ENCODE data around the gene FAM120A. TPM values are rescaled to one million over a fixed set of nuclear protein-coding genes. Genes with fewer than 3 reads are reported as not detected.

FAM120A gene
- total RNA-seq, 1 donor from 2014 or later: 57.7 TPM

- Histone ChIP-seq H3K4me1 (ENCODE audit: insufficient read depth, low read length) (no peaks in the 10 kb centered on the region), H3K27me3 (ENCODE audit: insufficient read depth, low read length) (no peaks in the 10 kb centered on the region), H3K9ac (ENCODE audit: low read length) (no peak overlapping the region), H3K4me3 (ENCODE audit: insufficient read depth, low read depth, low read length) (no peak overlapping the region), H3K36me3 (ENCODE audit: insufficient read depth, low read length) (peaks cover 17% of the 10 kb centered on the region), H3K4me2 (ENCODE audit: low read length) (no peak overlapping the region), H3K27ac (ENCODE audit: low read depth, low read length) (no peak overlapping the region), H4K20me1 (ENCODE audit: insufficient read depth, low read length) (peaks cover 40% of the 10 kb centered on the region), H3K9me3 (ENCODE audit: insufficient read depth, low read depth, low read length) (no peaks in the 10 kb centered on the region), H3K79me2 (ENCODE audit: insufficient read depth, low read length) (peaks cover 8% of the 10 kb centered on the region), H2AFZ (ENCODE audit: low read depth, low read length) (no peak overlapping the region)
- no peaks in the 10 kb centered on the region for H3K27me3 Mint-ChIP-seq (ENCODE audit: low read depth, unreplicated experiment)
- no peaks in the 10 kb centered on the region for H3K9me3 Mint-ChIP-seq (ENCODE audit: unreplicated experiment)
- no peak overlapping the region for H3K4me3 Mint-ChIP-seq (ENCODE audit: unreplicated experiment)
- TF ChIP-seq CTCF (IDR thresholded peaks at IDR 0.05; ENCODE audit: insufficient read depth, low read depth, low read length) (no peak), EZH2 (IDR thresholded peaks at IDR 0.05; ENCODE audit: insufficient read depth, low read length) (no peak)
- DNase-seq (ENCODE audit: low read depth): no peak
- FAIRE-seq: no peak
- H3K27ac Mint-ChIP-seq (ENCODE audit: unreplicated experiment): no peak overlapping the region
- H3K36me3 Mint-ChIP-seq (ENCODE audit: low read depth, unreplicated experiment): peaks cover 7% of the 10 kb centered on the region
- no peaks in the 10 kb centered on the region for H3K4me1 Mint-ChIP-seq (ENCODE audit: low read depth, unreplicated experiment)
These were observed 88.8 kb downstream of the FAM120A start for GRCh38 chr9:93540305-93540704.

GRCh38 chr9:93541005-93541404 lies 89.5 kb downstream of the FAM120A start:
- Mint-ChIP-seq H3K27me3 (ENCODE audit: low read depth, unreplicated experiment) (no peaks in the 10 kb centered on the region), H3K9me3 (ENCODE audit: unreplicated experiment) (no peaks in the 10 kb centered on the region), H3K36me3 (ENCODE audit: low read depth, unreplicated experiment) (peaks cover 9% of the 10 kb centered on the region), H3K4me1 (ENCODE audit: low read depth, unreplicated experiment) (no peaks in the 10 kb centered on the region), H3K27ac (ENCODE audit: unreplicated experiment) (no peak overlapping the region), H3K4me3 (ENCODE audit: unreplicated experiment) (no peak overlapping the region)
- Histone ChIP-seq H3K4me2 (ENCODE audit: low read length) (no peak overlapping the region), H3K36me3 (ENCODE audit: insufficient read depth, low read length) (peaks cover 14% of the 10 kb centered on the region), H2AFZ (ENCODE audit: low read depth, low read length) (no peak overlapping the region), H3K27ac (ENCODE audit: low read depth, low read length) (no peak overlapping the region), H4K20me1 (ENCODE audit: insufficient read depth, low read length) (peaks cover 37% of the 10 kb centered on the region), H3K27me3 (ENCODE audit: insufficient read depth, low read length) (no peaks in the 10 kb centered on the region), H3K4me3 (ENCODE audit: insufficient read depth, low read depth, low read length) (no peak overlapping the region), H3K9me3 (ENCODE audit: insufficient read depth, low read depth, low read length) (no peaks in the 10 kb centered on the region), H3K4me1 (ENCODE audit: insufficient read depth, low read length) (no peaks in the 10 kb centered on the region), H3K79me2 (ENCODE audit: insufficient read depth, low read length) (peaks cover 8% of the 10 kb centered on the region), H3K9ac (ENCODE audit: low read length) (no peak overlapping the region)
- DNase-seq (ENCODE audit: low read depth) (no peak), FAIRE-seq (no peak)
- TF ChIP-seq CTCF (IDR thresholded peaks at IDR 0.05; ENCODE audit: insufficient read depth, low read depth, low read length): no peak
- no peak for TF ChIP-seq EZH2 (IDR thresholded peaks at IDR 0.05; ENCODE audit: insufficient read depth, low read length)

- no peak overlapping the region for H2AFZ ChIP-seq (ENCODE audit: low read depth, low read length)
- H3K4me3 Mint-ChIP-seq (ENCODE audit: unreplicated experiment): no peak overlapping the region
- H3K27ac ChIP-seq (ENCODE audit: low read depth, low read length): no peak overlapping the region
- peaks cover 8% of the 10 kb centered on the region for H3K79me2 ChIP-seq (ENCODE audit: insufficient read depth, low read length)
- peaks cover 19% of the 10 kb centered on the region for H3K36me3 ChIP-seq (ENCODE audit: insufficient read depth, low read length)
- no peaks in the 10 kb centered on the region for H3K4me1 Mint-ChIP-seq (ENCODE audit: low read depth, unreplicated experiment)
- no peak overlapping the region for H3K4me2 ChIP-seq (ENCODE audit: low read length)
- H3K9ac ChIP-seq (ENCODE audit: low read length): no peak overlapping the region
- no peak for DNase-seq (ENCODE audit: low read depth)
- H4K20me1 ChIP-seq (ENCODE audit: insufficient read depth, low read length): peaks cover 38% of the 10 kb centered on the region
- H3K9me3 Mint-ChIP-seq (ENCODE audit: unreplicated experiment): no peaks in the 10 kb centered on the region
- no peaks in the 10 kb centered on the region for H3K27me3 ChIP-seq (ENCODE audit: insufficient read depth, low read length)
- no peaks in the 10 kb centered on the region for H3K4me1 ChIP-seq (ENCODE audit: insufficient read depth, low read length)
- H3K27me3 Mint-ChIP-seq (ENCODE audit: low read depth, unreplicated experiment): no peaks in the 10 kb centered on the region
- H3K27ac Mint-ChIP-seq (ENCODE audit: unreplicated experiment): no peak overlapping the region
- no peaks in the 10 kb centered on the region for H3K9me3 ChIP-seq (ENCODE audit: insufficient read depth, low read depth, low read length)
- no peak for FAIRE-seq
- peaks cover 9% of the 10 kb centered on the region for H3K36me3 Mint-ChIP-seq (ENCODE audit: low read depth, unreplicated experiment)
- no peak for TF ChIP-seq CTCF (IDR thresholded peaks at IDR 0.05; ENCODE audit: insufficient read depth, low read depth, low read length)
- no peak for TF ChIP-seq EZH2 (IDR thresholded peaks at IDR 0.05; ENCODE audit: insufficient read depth, low read length)
- no peak overlapping the region for H3K4me3 ChIP-seq (ENCODE audit: insufficient read depth, low read depth, low read length)
These were observed 90.3 kb downstream of the FAM120A start for GRCh38 chr9:93541581-93542349.
